Inferior parietal cortex (tissue), 1 donor: ENCODE data around the gene SLC25A20.

ENCODE experiments used
- DNase-seq: peaks from one replicate; pipeline ENCODE4 v3.0.0-alpha.2; 2016; ENCODE audit errors: extremely low spot score

The SLC25A20 gene

GRCh38 chr3:48897460-48898376 is 964 bp downstream of the SLC25A20 start:
- DNase-seq: no peak

DNA sequence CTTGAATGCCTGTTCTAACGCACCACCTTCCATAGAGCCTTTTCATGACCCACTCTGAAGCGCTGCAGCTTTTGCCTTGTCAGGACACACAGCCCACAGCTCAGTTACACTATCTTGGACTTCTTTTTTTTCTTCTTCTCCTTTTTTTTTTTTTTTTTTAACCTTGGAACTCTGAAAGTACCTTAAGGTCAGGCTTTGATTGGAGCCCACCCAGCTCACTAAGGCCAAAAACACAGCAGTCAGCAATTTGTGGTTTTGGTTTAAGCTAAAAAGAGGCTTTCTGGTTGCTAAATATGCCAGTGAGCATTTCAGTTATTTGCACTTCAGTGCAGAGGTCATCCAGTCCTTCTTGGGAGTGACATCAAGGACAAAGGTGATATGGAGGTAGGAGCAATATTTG is 1.7 kb downstream of the SLC25A20 start:
- DNase-seq: no peak

DNA sequence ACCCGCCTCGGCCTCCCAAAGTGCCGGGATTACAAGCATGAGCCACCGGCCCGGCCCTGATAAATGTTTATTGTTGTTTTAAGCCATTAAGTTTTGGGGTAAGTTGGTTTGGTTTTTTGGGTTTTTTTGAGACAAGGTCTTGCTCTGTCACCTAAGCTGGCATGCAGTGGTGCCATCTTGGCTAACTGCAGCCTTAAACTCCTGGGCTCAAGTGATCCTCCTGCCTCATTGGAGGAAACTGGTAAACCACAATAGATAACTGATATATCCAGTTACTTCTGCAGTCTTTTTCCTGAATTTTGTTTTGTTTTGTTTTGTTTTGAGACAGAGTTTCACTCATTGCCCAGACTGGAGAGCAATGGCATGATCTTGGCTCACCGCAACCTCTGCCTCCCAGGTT is 4.2 kb downstream of the SLC25A20 start:
- DNase-seq: no peak

DNA sequence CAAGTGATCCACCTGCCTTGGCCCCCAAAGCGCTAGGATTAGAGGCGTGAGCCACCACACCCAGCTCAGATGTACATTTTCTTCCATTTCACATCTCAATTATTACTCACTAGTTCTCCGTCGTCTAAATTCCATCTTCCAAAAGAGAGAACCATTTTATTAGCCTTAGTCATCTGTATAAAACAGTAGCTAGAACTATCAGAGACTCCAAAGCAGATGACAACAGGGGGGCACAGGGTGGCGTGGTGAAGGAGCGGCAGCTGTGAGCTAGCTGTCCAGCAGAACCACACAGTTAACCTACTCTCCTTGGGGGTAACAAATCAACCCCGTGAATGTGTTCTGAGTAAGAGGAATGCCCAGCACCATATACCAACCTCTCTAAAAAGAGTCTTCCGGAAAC is 7.1 kb downstream of the SLC25A20 start:
- DNase-seq: no peak

DNA sequence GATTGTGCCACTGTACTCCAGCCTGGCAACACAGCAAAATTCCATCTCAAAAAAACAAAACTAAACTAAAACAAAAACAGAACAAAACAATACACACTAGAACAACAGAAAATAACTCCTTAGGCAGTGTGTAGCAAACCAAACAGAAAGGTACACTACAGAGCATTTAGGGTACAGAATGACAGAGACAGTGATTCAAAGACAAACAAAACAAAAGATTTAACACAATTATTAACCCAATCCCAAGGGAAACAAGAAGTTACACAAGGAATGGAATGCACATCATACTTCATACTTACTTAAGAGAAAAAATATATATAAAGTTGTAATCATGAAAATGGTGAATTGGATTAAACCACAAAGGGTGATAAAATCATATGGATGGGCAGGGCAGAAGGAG is 12.9 kb downstream of the SLC25A20 start:
- no peak for DNase-seq

GRCh38 chr3:48881652-48882114 is 17.0 kb downstream of the SLC25A20 start:
- no peak for DNase-seq

DNA sequence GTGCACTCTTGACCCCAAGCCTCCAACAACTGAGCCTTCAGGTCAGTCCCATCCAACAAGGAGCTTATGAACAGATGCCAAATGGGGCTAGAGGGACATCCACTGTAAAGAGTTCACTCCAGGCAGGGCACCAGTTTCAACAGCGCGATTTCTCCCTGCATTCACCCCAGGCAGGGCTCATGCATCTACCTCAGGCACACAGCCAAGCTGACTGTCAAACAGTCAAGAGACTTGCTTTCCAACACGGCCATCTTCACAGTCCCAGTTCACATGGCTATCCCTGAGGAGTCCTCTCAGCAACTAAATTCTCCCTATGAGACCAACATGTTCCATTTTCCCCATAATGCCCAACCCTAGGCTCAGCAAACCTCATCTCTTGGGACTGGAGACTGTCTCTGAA is 17.7 kb downstream of the SLC25A20 start:
- no peak for DNase-seq

GRCh38 chr3:48879994-48880377 is 18.7 kb downstream of the SLC25A20 start:
- no peak for DNase-seq

DNA sequence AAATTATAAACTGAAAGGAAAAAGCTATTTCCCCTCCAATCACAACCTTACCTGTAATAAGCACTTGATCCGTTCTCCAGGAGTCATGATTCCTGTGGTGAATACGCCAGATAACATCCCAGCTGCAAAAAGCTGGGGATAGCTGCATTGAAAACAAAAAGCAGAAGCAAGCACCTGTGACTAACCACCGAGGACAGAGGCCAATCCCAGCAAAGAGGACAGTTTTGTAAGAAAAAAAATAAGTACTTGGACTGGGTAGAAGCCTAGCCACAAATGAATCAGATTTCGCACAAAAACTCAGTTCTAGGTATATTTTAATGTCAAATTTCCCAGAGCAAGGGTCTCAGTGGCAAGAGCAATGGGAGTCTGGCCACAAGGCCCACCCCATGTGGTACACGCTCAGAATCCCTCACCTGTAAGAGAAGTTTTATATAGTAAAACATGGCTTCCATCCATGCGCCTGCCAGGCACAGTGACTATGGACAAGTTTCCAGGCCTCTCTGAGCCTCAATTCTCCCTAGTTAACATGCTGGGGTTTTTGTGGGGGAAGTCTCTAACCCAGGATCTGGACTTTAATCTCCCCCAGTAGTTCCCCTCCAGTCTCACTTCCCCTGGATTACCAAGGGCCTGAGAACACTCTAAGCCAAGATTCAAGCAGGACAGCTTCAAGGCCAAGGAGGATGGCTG is 19.2 kb downstream of the SLC25A20 start:
- DNase-seq: no peak

DNA sequence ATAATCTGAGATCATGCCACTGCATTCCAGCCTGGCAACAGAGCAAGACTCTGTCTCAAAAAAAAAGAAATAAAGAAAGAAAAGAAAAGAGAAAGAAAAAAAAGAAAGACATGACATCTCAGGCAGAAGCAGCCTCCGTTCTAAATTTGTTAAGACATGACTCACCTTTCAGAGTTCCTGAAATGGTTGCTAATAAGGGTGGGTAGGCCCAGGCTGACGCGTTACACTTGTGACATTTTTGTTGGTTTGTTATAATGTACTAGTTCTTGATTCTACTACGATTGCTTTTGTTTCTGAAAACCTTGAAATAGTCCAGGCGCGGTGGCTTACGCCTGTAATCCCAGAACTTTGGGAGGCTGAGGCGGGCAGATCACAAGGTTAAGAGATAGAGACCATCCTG is 21.0 kb downstream of the SLC25A20 start:
- DNase-seq: no peak

DNA sequence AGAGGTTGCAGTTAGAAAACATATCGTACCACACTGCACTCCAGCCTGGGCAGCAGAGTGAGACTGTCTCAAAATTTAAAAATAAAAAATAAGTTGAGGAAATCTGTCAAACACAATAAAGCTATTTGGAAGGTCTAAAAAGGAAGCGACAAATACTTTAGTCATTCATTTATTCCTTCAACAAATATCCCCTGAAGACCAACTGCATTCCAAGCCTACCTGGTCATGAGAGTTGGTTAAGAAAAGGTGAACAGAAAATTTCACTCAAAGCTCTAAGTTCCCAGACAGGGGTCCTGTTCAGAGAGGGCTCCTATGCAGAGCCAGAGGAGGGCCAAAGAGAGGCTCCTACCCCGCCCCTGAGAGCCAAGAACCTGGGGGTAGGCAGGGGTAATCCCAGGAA is 35.6 kb downstream of the SLC25A20 start:
- no peak for DNase-seq

DNA sequence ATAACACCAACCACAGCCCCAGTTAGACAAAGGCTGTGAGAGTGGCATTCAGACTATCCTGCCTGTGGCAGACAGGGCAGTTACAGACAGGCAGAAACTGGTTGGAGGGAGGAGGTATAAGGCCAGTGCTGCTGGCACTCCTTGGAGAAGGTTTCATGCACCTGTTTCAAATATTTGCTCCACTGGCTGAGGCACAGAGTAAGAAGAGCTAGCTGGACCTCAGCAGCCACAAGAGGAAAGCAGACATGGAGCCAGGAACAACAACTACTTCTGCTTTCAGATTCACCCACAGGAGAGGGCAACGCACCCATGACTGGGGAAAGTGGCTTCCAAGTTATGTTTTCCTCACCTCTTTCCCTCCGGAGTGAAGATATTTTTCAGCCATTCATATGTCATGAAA is 39.5 kb downstream of the SLC25A20 start:
- no peak for DNase-seq

DNA sequence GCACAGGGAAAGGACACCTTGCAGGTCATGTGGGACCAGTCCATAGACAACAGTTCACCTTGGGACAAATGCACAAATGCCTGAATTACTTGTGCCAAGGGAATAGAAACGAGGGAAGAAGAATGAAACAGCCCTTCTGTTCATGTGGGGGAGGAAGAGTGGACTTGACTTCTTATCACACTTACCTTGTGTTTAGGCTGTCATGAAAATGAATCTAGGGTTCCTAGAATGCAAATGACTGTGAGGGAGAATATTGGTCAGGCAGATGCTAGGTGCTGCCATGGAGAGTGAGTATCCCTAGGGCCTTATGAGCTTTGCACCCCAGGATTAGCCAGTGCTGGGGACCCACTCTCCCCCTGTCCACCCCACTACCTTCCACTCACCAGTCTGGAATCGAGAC is 40.0 kb downstream of the SLC25A20 start:
- DNase-seq: no peak

GRCh38 chr3:48857641-48858040 is 41.0 kb downstream of the SLC25A20 start:
- no peak for DNase-seq

DNA sequence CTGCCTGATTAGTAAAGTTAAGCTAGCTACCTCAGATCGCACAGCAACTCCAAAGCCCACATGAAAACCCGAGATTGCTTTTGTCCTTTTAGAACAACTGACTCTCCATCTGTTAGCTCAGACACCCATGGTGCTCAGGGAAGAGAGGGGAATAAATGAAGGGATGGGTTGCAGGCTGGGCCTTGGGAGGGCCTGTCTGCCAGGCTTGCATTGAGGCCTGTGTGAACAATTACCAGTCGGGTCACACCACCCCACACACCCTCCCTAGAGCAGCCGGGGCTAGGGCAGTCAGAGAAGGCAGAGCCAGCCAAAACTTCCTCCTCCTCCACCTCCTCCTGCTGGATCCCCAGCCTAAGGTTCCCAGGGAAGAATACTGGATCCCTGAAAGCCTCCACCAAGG is 42.2 kb downstream of the SLC25A20 start:
- no peak for DNase-seq

GRCh38 chr3:48855681-48856447 is 42.8 kb downstream of the SLC25A20 start:
- DNase-seq: no peak

DNA sequence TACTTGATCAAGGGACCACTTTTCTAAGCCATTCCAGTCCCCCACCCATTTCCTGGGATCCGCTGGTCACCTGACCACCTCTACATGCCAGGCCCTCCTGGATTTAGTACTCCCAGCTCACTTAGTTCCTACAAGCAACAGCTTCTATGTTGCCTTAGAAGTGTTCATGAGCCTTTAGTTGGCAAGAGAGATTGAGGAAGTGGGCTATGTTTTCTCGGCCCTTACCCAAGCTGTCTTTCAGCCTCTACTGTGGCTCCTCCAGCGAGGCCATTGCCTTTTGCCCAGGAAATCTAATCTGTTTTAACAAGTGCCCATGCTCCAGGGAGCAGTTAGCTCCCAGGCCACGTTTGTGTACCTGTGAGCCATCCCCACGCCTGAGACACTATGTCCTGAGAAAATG is 46.5 kb downstream of the SLC25A20 start:
- DNase-seq: no peak

GRCh38 chr3:48851407-48851806 is 47.3 kb downstream of the SLC25A20 start:
- peak; percentile 43 for DNase-seq

GRCh38 chr3:48848816-48849515 is 49.7 kb downstream of the SLC25A20 start:
- no peak for DNase-seq

DNA sequence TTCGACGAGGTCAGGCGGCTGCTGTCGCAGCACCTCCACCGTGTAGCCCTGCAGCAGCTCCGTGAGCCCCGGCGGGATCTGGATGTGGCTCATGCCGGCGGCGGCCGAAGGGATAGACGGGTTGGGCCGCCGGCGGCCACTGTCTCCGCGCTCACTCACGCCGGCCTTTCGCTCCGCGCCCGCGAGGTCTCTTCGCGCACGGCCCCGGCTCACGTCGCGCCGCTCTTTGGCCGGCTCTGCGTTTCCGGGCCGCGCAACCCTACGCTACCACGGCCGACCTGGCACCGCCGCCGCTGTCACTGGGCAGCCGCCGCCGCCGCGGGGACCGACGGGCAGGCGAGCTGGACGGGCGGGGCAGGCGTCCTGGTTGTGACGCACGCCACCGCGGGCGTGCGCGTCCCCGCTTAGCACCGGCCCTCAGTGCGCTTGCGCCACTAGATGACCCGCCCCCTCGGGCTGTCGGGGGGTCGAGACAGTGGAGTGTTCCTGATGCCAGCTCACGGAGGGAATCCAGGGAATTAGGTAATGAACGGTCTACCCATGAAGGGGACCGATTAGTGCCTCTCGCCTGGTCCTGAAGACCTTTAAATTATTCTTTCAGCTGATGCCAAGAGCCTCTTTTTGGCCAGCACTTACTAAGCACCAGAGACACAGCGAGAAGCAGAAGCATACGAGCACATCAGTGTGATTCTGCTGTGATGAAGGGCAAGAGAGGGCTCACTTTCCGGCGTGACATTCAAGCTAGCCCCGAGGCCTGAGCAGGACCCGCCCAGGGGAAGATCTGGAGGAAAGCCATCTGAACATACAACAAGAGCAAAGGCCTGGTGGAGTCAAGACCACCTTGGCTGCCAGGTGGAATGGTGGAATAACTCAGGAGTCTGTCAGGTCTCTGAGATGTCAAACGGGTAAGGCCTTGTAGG is 50.9 kb downstream of the SLC25A20 start, which contains the start of gene PRKAR2A:
TSS of gene PRKAR2A (minus strand) at position 371 of the 920 bp plus-strand sequence. CDS start at position 93, 278 bp downstream.
- peak; percentile 92 for DNase-seq
